GM19324 (cell line): ENCODE measurements around the gene CYP3A4.
"Not testable (repeated sequence)": the region's sequence is repeated elsewhere in the genome, so short reads cannot be mapped to it uniquely, and the experiment has no call there.

Experiments used
- ATAC-seq: cut with Tn5 transposase; IDR thresholded peaks from one replicate; pipeline ENCODE4 v1.9.1; 2021; ENCODE audit warnings: mild to moderate bottlenecking, moderate library complexity; ENCODE audit not compliant: unreplicated experiment, low FRiP score

Gene CYP3A4

DNA sequence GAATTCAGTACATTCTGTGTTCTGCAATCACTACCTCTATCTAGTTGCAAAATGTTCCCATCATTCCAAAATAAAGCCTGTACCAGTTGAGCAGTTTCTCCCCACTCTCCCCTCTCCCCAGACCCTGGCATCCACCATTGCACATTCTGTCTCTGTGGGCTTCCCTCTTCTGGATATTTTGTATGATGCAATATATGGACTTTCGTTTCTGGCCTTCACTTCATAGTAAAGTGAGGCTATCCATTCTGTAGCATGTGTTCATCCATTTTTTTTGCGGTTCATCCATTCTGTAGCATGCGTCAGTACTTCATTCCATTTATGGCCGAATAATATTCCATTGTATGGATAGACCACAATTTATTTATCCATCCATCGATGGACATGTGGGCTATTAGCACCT, 9.5 kb upstream of the CYP3A4 start:
- ATAC-seq, result no peak

DNA sequence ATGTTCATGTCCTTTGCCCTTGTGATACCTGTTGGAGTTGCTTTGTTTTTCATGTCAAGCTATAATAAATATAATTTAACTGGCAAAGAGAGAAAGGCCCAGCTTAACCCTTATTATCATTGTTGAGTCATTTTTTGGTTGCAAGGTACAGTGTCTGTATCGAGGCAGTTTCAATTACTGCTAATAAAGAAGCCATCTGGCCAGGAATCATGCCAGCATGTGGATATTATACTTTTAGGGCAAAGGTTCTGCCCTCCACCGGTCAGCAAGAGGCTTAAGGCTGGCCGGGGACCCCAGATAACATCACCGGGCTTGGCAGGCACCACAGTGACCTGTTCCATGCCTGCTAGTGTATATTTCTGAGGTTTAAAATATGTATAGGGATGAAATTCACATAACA, 9.0 kb upstream of the CYP3A4 start:
- ATAC-seq, result no peak

GRCh38 chr7:99791667-99792369, 7.8 kb upstream of the CYP3A4 start:
- no peak for ATAC-seq

- no peak for ATAC-seq
These were observed 7.0 kb upstream of the CYP3A4 start for GRCh38 chr7:99791021-99791420.

DNA sequence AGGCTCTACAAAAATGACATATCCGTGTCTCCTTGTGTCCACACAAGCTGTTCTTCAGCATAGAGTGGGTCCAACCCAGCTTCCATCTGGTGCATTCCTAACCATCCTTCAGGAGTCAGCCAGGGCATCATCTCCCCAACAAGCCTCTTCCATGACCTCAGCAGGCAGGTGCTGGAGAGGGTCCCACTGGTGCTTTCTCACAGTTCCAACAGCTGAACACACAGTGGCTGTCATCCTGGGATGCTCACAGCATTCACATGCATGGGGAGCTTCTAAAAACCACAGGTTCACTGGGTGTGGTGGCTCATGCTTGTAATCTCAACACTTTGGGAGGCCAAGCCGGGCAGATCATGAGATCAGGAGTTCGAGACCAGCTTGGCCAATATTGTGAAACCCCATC, 6.4 kb upstream of the CYP3A4 start:
- ATAC-seq, result no peak

- ATAC-seq, result no peak
These were observed 5.6 kb upstream of the CYP3A4 start for GRCh38 chr7:99789441-99790070.

- ATAC-seq, result no peak
These were observed 4.6 kb upstream of the CYP3A4 start for GRCh38 chr7:99788554-99788953.

DNA sequence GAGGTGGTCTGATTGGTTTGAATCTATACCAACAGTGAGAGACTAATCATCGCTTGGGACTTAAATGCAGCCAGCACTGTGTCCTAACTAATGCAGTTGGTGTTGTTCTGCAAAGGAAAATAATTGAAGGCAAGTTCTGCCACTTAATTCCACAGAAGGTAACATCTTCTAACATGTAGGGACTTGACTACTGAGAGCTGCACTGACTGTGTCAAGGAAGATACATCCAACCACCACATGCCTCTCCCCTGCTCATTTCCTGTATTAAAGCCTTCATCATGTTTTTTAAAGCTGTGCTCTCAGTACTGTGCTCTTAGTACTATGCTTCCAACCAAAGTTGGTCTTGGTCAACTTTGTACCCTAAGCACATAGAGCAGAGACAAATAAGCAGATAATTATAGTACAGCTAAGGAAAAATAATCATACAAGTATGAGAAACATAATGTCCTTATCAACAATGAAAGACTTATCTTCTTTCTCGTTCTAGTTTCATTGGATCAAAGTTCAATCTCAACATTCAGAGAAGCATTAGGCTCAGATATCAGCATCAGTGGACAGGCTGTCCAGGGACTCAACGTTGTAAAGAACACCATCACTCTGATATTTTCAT, 2.8 kb upstream of the CYP3A4 start:
- ATAC-seq, result no peak

- not testable (repeated sequence) for ATAC-seq
These were observed 1.7 kb upstream of the CYP3A4 start for GRCh38 chr7:99785654-99786053.

- ATAC-seq, result no peak
These were observed 1.7 kb downstream of the CYP3A4 start for GRCh38 chr7:99782012-99782953.

- ATAC-seq, result no peak
These were observed 3.4 kb downstream of the CYP3A4 start for GRCh38 chr7:99780588-99780987.

GRCh38 chr7:99779949-99780348, 4.0 kb downstream of the CYP3A4 start:
- ATAC-seq, result no peak

- ATAC-seq, result no peak
These were observed 5.1 kb downstream of the CYP3A4 start for GRCh38 chr7:99778880-99779279.

GRCh38 chr7:99773395-99773794, 10.6 kb downstream of the CYP3A4 start:
- ATAC-seq, result not testable (repeated sequence)

- no peak for ATAC-seq
These were observed 11.4 kb downstream of the CYP3A4 start for GRCh38 chr7:99772565-99772964.

- not testable (repeated sequence) for ATAC-seq
These were observed 14.5 kb downstream of the CYP3A4 start for GRCh38 chr7:99769494-99769893.

DNA sequence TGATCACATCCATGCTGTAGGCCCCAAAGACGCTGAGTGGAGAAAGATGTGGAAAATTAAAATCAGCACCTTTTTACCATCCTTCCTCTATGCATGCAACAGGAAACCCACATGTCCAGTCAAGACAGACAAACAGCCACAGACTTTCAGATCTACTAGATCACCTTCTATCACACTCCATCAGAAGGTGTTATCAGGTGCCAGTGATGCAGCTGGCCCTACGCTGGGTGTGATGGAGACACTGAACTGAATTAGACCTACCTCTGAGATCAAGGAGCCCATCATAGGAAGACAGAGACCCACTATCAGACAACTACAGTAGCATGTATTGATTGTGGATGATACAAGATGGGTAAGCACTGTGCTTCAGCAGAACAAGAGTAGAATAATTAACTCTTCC, 15.5 kb downstream of the CYP3A4 start:
- no peak for ATAC-seq

DNA sequence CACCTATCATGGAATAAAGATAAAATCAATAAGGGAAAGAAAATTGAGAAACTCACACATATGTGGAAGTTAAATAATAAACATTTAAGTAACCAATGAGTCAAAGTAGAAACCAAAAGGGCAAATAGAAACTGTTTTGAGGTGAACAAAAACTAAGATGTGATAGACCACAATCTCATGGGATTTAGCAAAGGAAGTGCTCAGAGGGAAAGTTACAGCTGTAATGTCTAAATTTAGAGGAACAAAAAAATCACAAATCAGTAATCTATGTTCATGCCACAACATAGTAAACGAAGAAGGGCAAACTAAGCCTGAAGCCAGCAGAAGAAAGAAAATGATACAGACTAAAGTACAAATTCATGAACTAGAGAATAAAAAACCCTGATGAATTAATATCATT, 16.3 kb downstream of the CYP3A4 start:
- ATAC-seq, result peak; percentile 49

GRCh38 chr7:99766484-99767099, 17.4 kb downstream of the CYP3A4 start:
- no peak for ATAC-seq

GRCh38 chr7:99764478-99764877, 19.5 kb downstream of the CYP3A4 start:
- no peak for ATAC-seq
